Naive thymus-derived CD4-positive, alpha-beta T cell (primary cell): ENCODE data around the gene CDC42EP4. TPM values are rescaled to one million over a fixed set of nuclear protein-coding genes. Genes with fewer than 3 reads are reported as not detected.

Experiments used
- ATAC-seq: fragments of 150-1000 bp; cut with Tn5 transposase; 2 replicates; pipeline ENCODE4 v1.10.0; 2021; ENCODE audit warnings: mild to moderate bottlenecking, moderate library complexity
- CTCF ChIA-PET: fragments of 350-600 bp; sonication (Branson Sonifier 250); formaldehyde crosslinking; loops from one replicate; lab custom pipeline; 2021; ENCODE audit warnings: antibody characterized with exemption; lab: Charles Lee
- POLR2A ChIA-PET: fragments of 350-600 bp; sonication (Branson Sonifier 250); formaldehyde crosslinking; loops from one replicate; lab custom pipeline; 2021; ENCODE audit warnings: antibody characterized with exemption, inconsistent platforms; lab: Charles Lee
- DNase-seq, 9 donors: peaks; one replicate each; pipeline versions ENCODE4 v3.0.0 to v3.0.0-alpha.2; 2020 to 2022; ENCODE audit warnings: mixed read lengths in 1 of 9
- H3K27ac ChIP-seq: one replicate; pipeline ENCODE4 v1.7.0; 2013; ENCODE audit warnings: mild to moderate bottlenecking, low read depth, low read length, moderate library complexity
- H3K27me3 ChIP-seq, 2 donors: one replicate each; pipeline ENCODE4 v1.7.0; 2013; ENCODE audit warnings: low read length in 2 of 2, mild to moderate bottlenecking in 2 of 2, moderate library complexity in 2 of 2; ENCODE audit not compliant: control insufficient read depth in 2 of 2, insufficient read depth in 2 of 2
- H3K36me3 ChIP-seq, 3 experiments: 1 replicate in 2 of 3; 2 replicates in 1 of 3; pipeline ENCODE4 v1.7.0; 2013; ENCODE audit warnings: low read length in 3 of 3, mild to moderate bottlenecking in 3 of 3, moderate library complexity in 1 of 3; ENCODE audit not compliant: insufficient read depth in 3 of 3, control insufficient read depth in 2 of 3
- H3K4me1 ChIP-seq, 2 donors: one replicate each; pipeline ENCODE4 v1.7.0; 2013; ENCODE audit warnings: low read length in 2 of 2, mild to moderate bottlenecking in 2 of 2, moderate library complexity in 1 of 2; ENCODE audit not compliant: control insufficient read depth in 2 of 2, insufficient read depth in 2 of 2
- H3K4me3 ChIP-seq: 2 replicates; pipeline ENCODE4 v1.7.0; 2013; ENCODE audit warnings: mild to moderate bottlenecking, low read length
- H3K9me3 ChIP-seq, 3 experiments: 1 replicate in 2 of 3; 2 replicates in 1 of 3; pipeline ENCODE4 v1.7.0; 2013; ENCODE audit warnings: low read length in 3 of 3; ENCODE audit not compliant: control insufficient read depth in 2 of 3
- H3K27ac Mint-ChIP-seq, 9 donors: one replicate each; pipeline ENCODE4 v1.8.0; 2020 to 2022; ENCODE audit warnings: mixed read lengths in 9 of 9, mild to moderate bottlenecking in 8 of 9, moderate library complexity in 5 of 9, inconsistent platforms in 2 of 9
- H3K27me3 Mint-ChIP-seq, 5 donors: one replicate each; pipeline ENCODE4 v1.8.0; 2021 to 2022; ENCODE audit warnings: mixed read lengths in 5 of 5, mild to moderate bottlenecking in 1 of 5
- H3K36me3 Mint-ChIP-seq, 5 donors: one replicate each; pipeline ENCODE4 v1.8.0; 2020 to 2022; ENCODE audit warnings: mixed read lengths in 5 of 5, mild to moderate bottlenecking in 3 of 5, inconsistent platforms in 1 of 5
- H3K4me1 Mint-ChIP-seq, 7 donors: one replicate each; pipeline ENCODE4 v1.8.0; 2020 to 2022; ENCODE audit warnings: mixed read lengths in 7 of 7, mild to moderate bottlenecking in 3 of 7, inconsistent platforms in 1 of 7
- H3K4me3 Mint-ChIP-seq, 10 donors: one replicate each; pipeline ENCODE4 v1.8.0; 2020 to 2022; ENCODE audit warnings: mild to moderate bottlenecking in 10 of 10, mixed read lengths in 10 of 10, moderate library complexity in 6 of 10, inconsistent platforms in 2 of 10
- H3K9me3 Mint-ChIP-seq, 11 donors: one replicate each; pipeline ENCODE4 v1.8.0; 2020 to 2022; ENCODE audit warnings: mixed read lengths in 11 of 11, mild to moderate bottlenecking in 4 of 11, inconsistent platforms in 1 of 11, moderate library complexity in 1 of 11
- intact Hi-C, 2 donors: fragments of 100-400 bp; cut with micrococcal nuclease; formaldehyde crosslinking; loops; one replicate each; pipeline ENCODE4 v1.15.1; 2023
- polyA plus RNA-seq, 2 donors: library from polyadenylated mRNA; unstranded; fragments of 300-500 nt; fragmentation: Illumina TruSeq; gene quantifications; one replicate each; pipeline ENCODE4 v1.2.3, GENCODE V29; 2021
- total RNA-seq, 6 experiments: library from RNA in 5 of 6; stranded (reverse) in 5 of 6; gene quantifications; 1 replicate in 5 of 6; 2 replicates in 1 of 6; pipeline ENCODE4 v1.2.3 and lab custom pipeline; 2021 to 2026

The CDC42EP4 gene
- total and polyA plus RNA-seq, 7 experiments from 2014 or later, result 0.19 to 15.8 (median 1.5) TPM

- H3K9me3 ChIP-seq, result no peaks in the 10 kb centered on the region
- no peaks in the 10 kb centered on the region for H3K4me1 ChIP-seq
- Mint-ChIP-seq H3K9me3 (no peaks in the 10 kb centered on the region), H3K27me3 (no peaks in the 10 kb centered on the region), H3K4me1 (peaks cover 0 to 3% (median 0%) of the 10 kb centered on the region in 7 donors), H3K27ac (no peak overlapping the region), H3K4me3 (no peak overlapping the region), H3K36me3 (no peaks in the 10 kb centered on the region)
- intact Hi-C loops, result no loop called here
- no peaks in the 10 kb centered on the region for H3K27me3 ChIP-seq
- ChIA-PET POLR2A (no interaction called here), CTCF (no interaction called here)
- no peak overlapping the region for H3K4me3 ChIP-seq
- no peaks in the 10 kb centered on the region for H3K36me3 ChIP-seq
- H3K27ac ChIP-seq, result no peak overlapping the region
- ATAC-seq (no peak), DNase-seq (no peak)
Observed at GRCh38 chr17:73278465-73279453, 33.0 kb downstream of the CDC42EP4 start.

- Mint-ChIP-seq H3K27me3 (no peaks in the 10 kb centered on the region), H3K4me1 (peaks cover 0 to 2% (median 0%) of the 10 kb centered on the region in 7 donors), H3K4me3 (no peak overlapping the region), H3K36me3 (no peaks in the 10 kb centered on the region), H3K9me3 (no peaks in the 10 kb centered on the region), H3K27ac (no peak overlapping the region)
- intact Hi-C loops, result no loop called here
- ChIA-PET POLR2A (no interaction called here), CTCF (no interaction called here)
- DNase-seq (no peak), ATAC-seq (no peak)
- Histone ChIP-seq H3K4me3 (no peak overlapping the region), H3K4me1 (no peaks in the 10 kb centered on the region), H3K27ac (no peak overlapping the region), H3K27me3 (no peaks in the 10 kb centered on the region), H3K36me3 (no peaks in the 10 kb centered on the region), H3K9me3 (no peaks in the 10 kb centered on the region)
Observed at GRCh38 chr17:73278049-73278464, 33.7 kb downstream of the CDC42EP4 start.

GRCh38 chr17:73274490-73274889 lies 37.3 kb downstream of the CDC42EP4 start:
- H3K4me3 Mint-ChIP-seq, result no peak overlapping the region
- peaks cover 0 to 2% (median 0%) of the 10 kb centered on the region in 7 donors for H3K4me1 Mint-ChIP-seq
- POLR2A ChIA-PET, result no interaction called here
- no peaks in the 10 kb centered on the region for H3K36me3 Mint-ChIP-seq
- H3K27ac ChIP-seq, result no peak overlapping the region
- H3K27ac Mint-ChIP-seq, result no peak overlapping the region
- no peak overlapping the region for H3K4me3 ChIP-seq
- ATAC-seq (no peak), DNase-seq (no peak)
- intact Hi-C loops, result no loop called here
- no peaks in the 10 kb centered on the region for H3K36me3 ChIP-seq
- CTCF ChIA-PET, result no interaction called here
- no peaks in the 10 kb centered on the region for H3K9me3 Mint-ChIP-seq
- H3K9me3 ChIP-seq, result no peaks in the 10 kb centered on the region
- H3K27me3 ChIP-seq, result no peaks in the 10 kb centered on the region
- H3K4me1 ChIP-seq, result no peaks in the 10 kb centered on the region
- H3K27me3 Mint-ChIP-seq, result no peaks in the 10 kb centered on the region

GRCh38 chr17:73272906-73273218 lies 38.9 kb downstream of the CDC42EP4 start:
- Histone ChIP-seq H3K4me3 (no peak overlapping the region), H3K36me3 (no peaks in the 10 kb centered on the region), H3K4me1 (no peaks in the 10 kb centered on the region), H3K9me3 (no peaks in the 10 kb centered on the region), H3K27ac (no peak overlapping the region), H3K27me3 (no peaks in the 10 kb centered on the region)
- POLR2A ChIA-PET, result no interaction called here
- intact Hi-C loops, result no loop called here
- Mint-ChIP-seq H3K4me3 (no peak overlapping the region), H3K36me3 (no peaks in the 10 kb centered on the region), H3K27me3 (no peaks in the 10 kb centered on the region), H3K27ac (no peak overlapping the region), H3K9me3 (no peaks in the 10 kb centered on the region), H3K4me1 (no peaks in the 10 kb centered on the region)
- CTCF ChIA-PET, result no interaction called here
- DNase-seq (no peak), ATAC-seq (no peak)

GRCh38 chr17:73271072-73271471 lies 40.7 kb downstream of the CDC42EP4 start:
- H3K27me3 Mint-ChIP-seq, result no peaks in the 10 kb centered on the region
- Histone ChIP-seq H3K36me3 (no peaks in the 10 kb centered on the region), H3K4me1 (no peaks in the 10 kb centered on the region), H3K27me3 (no peaks in the 10 kb centered on the region), H3K4me3 (no peak overlapping the region), H3K27ac (no peak overlapping the region), H3K9me3 (no peaks in the 10 kb centered on the region)
- ChIA-PET POLR2A (interaction anchor here (0.6 kb wide), 1 partner anchor 89 kb away, joined by 4 read pairs; no protein-coding TSS in a partner anchor), CTCF (no interaction called here)
- ATAC-seq (peak; percentile 47), DNase-seq (no peak)
- no peaks in the 10 kb centered on the region for H3K4me1 Mint-ChIP-seq
- intact Hi-C loops, result no loop called here
- H3K27ac Mint-ChIP-seq, result no peak overlapping the region
- H3K36me3 Mint-ChIP-seq, result no peaks in the 10 kb centered on the region
- no peaks in the 10 kb centered on the region for H3K9me3 Mint-ChIP-seq
- H3K4me3 Mint-ChIP-seq, result no peak overlapping the region

GRCh38 chr17:73269791-73270190 lies 42.0 kb downstream of the CDC42EP4 start:
- Histone ChIP-seq H3K36me3 (no peaks in the 10 kb centered on the region), H3K27me3 (no peaks in the 10 kb centered on the region), H3K27ac (no peak overlapping the region), H3K4me1 (no peaks in the 10 kb centered on the region), H3K4me3 (no peak overlapping the region), H3K9me3 (no peaks in the 10 kb centered on the region)
- no peaks in the 10 kb centered on the region for H3K4me1 Mint-ChIP-seq
- ATAC-seq, result no peak
- no peak for DNase-seq
- H3K4me3 Mint-ChIP-seq, result no peak overlapping the region
- POLR2A ChIA-PET, result no interaction called here
- no peak overlapping the region for H3K27ac Mint-ChIP-seq
- H3K9me3 Mint-ChIP-seq, result no peaks in the 10 kb centered on the region
- CTCF ChIA-PET, result no interaction called here
- no peaks in the 10 kb centered on the region for H3K27me3 Mint-ChIP-seq
- intact Hi-C loops, result no loop called here
- H3K36me3 Mint-ChIP-seq, result no peaks in the 10 kb centered on the region

GRCh38 chr17:73269329-73269615 lies 42.5 kb downstream of the CDC42EP4 start:
- ATAC-seq, result no peak
- CTCF ChIA-PET, result no interaction called here
- no peaks in the 10 kb centered on the region for H3K36me3 Mint-ChIP-seq

More at GRCh38 chr17:73269329-73269615, 42.5 kb downstream of the CDC42EP4 start:
- Histone ChIP-seq H3K27ac (no peak overlapping the region), H3K9me3 (no peaks in the 10 kb centered on the region), H3K4me1 (no peaks in the 10 kb centered on the region), H3K27me3 (no peaks in the 10 kb centered on the region), H3K36me3 (no peaks in the 10 kb centered on the region), H3K4me3 (no peak overlapping the region)
- no peak for DNase-seq
- no peak overlapping the region for H3K27ac Mint-ChIP-seq
- no peaks in the 10 kb centered on the region for H3K9me3 Mint-ChIP-seq
- POLR2A ChIA-PET, result no interaction called here
- no peak overlapping the region for H3K4me3 Mint-ChIP-seq
- no peaks in the 10 kb centered on the region for H3K27me3 Mint-ChIP-seq
- no peaks in the 10 kb centered on the region for H3K4me1 Mint-ChIP-seq
- intact Hi-C loops, result no loop called here
